Neuronal stem cell (in vitro differentiated cells): ENCODE results near the gene POLE4.

Experiments
- DNase-seq: peaks from one replicate; pipeline ENCODE4 v3.0.0-alpha.2; 2013; ENCODE audit warnings: low spot score
- H2AFZ ChIP-seq: one replicate; pipeline ENCODE4 v1.6.1; 2013; ENCODE audit warnings: mild to moderate bottlenecking, low read length, inconsistent platforms
- H2AK5ac ChIP-seq: 2 replicates; pipeline ENCODE4 v1.6.1; 2013; ENCODE audit warnings: low read depth, mild to moderate bottlenecking, inconsistent platforms, low read length, moderate library complexity, mixed read lengths
- H2BK120ac ChIP-seq: 2 replicates; pipeline ENCODE4 v1.6.1; 2013; ENCODE audit warnings: low read depth, mild to moderate bottlenecking, inconsistent platforms, low read length, moderate library complexity, mixed read lengths
- H2BK12ac ChIP-seq: one replicate; pipeline ENCODE4 v1.6.1; 2013; ENCODE audit warnings: low read length, inconsistent platforms
- H2BK15ac ChIP-seq: 2 replicates; pipeline ENCODE4 v1.6.1; 2013; ENCODE audit warnings: mild to moderate bottlenecking, low read length, inconsistent platforms, mixed read lengths
- H2BK5ac ChIP-seq: one replicate; pipeline ENCODE4 v1.6.1; 2013; ENCODE audit warnings: inconsistent platforms, mild to moderate bottlenecking, low read length, moderate library complexity
- H3K14ac ChIP-seq: one replicate; pipeline ENCODE4 v1.6.1; 2013; ENCODE audit warnings: low read length, inconsistent platforms
- H3K18ac ChIP-seq: 2 replicates; pipeline ENCODE4 v1.6.1; 2013; ENCODE audit warnings: low read length, inconsistent platforms
- H3K23ac ChIP-seq: 2 replicates; pipeline ENCODE4 v1.6.1; 2013; ENCODE audit warnings: low read depth, mild to moderate bottlenecking, mixed read lengths, low read length, inconsistent platforms; ENCODE audit not compliant: poor library complexity
- H3K27ac ChIP-seq: replicated peaks from 3 replicates; pipeline ENCODE4 v1.5.1; 2013; ENCODE audit warnings: low read length, inconsistent platforms
- H3K27me3 ChIP-seq, 3 experiments: 2 replicates each; pipeline ENCODE4 v1.6.1; 2013; ENCODE audit warnings: low read length in 3 of 3, mild to moderate bottlenecking in 2 of 3, inconsistent platforms in 1 of 3, low read depth in 1 of 3, mixed read lengths in 1 of 3, moderate library complexity in 1 of 3; ENCODE audit not compliant: control insufficient read depth in 3 of 3, insufficient read depth in 3 of 3
- H3K36me3 ChIP-seq, 2 donors: replicated peaks in 1 of 2; 2 replicates each; pipeline ENCODE4 v1.6.1; 2013; ENCODE audit warnings: low read length in 2 of 2; ENCODE audit not compliant: control insufficient read depth in 2 of 2, insufficient read depth in 2 of 2
- H3K4ac ChIP-seq: 2 replicates; pipeline ENCODE4 v1.6.1; 2013; ENCODE audit warnings: inconsistent platforms, mild to moderate bottlenecking, low read length, moderate library complexity
- H3K4me1 ChIP-seq, 2 donors: 1 replicate in 1 of 2; 2 replicates in 1 of 2; pipeline ENCODE4 v1.6.1; 2013; ENCODE audit warnings: low read length in 2 of 2, low read depth in 1 of 2; ENCODE audit not compliant: control insufficient read depth in 2 of 2, insufficient read depth in 1 of 2
- H3K4me2 ChIP-seq: one replicate; pipeline ENCODE4 v1.6.1; 2013; ENCODE audit warnings: mild to moderate bottlenecking, low read length, inconsistent platforms; ENCODE audit not compliant: insufficient read depth, poor library complexity, severe bottlenecking
- H3K4me3 ChIP-seq, 2 donors: 2 replicates each; pipeline ENCODE4 v1.5.1; 2013; ENCODE audit warnings: low read length in 2 of 2, mild to moderate bottlenecking in 2 of 2, inconsistent platforms in 1 of 2, moderate library complexity in 1 of 2
- H3K79me1 ChIP-seq: one replicate; pipeline ENCODE4 v1.6.1; 2013; ENCODE audit warnings: low read depth, mild to moderate bottlenecking, inconsistent platforms, low read length, moderate library complexity
- H3K9ac ChIP-seq: one replicate; pipeline ENCODE4 v1.6.1; 2013; ENCODE audit warnings: mild to moderate bottlenecking, low read depth, low read length, inconsistent platforms; ENCODE audit not compliant: poor library complexity
- H3K9me3 ChIP-seq, 2 donors: replicated peaks in 1 of 2; 2 replicates each; pipeline versions ENCODE3 to v1.6.1; 2013; ENCODE audit warnings: low read length in 2 of 2, mild to moderate bottlenecking in 2 of 2, inconsistent platforms in 1 of 2, low read depth in 1 of 2, mixed read lengths in 1 of 2, moderate library complexity in 1 of 2; ENCODE audit not compliant: control insufficient read depth in 2 of 2, insufficient read depth in 1 of 2
- H4K8ac ChIP-seq: one replicate; pipeline ENCODE4 v1.6.1; 2013; ENCODE audit warnings: low read depth, mild to moderate bottlenecking, inconsistent platforms, low read length, moderate library complexity
- H4K91ac ChIP-seq: one replicate; pipeline ENCODE4 v1.6.1; 2013; ENCODE audit warnings: low read length, low read depth, mild to moderate bottlenecking, inconsistent platforms; ENCODE audit not compliant: poor library complexity
- WGBS, 2 donors: extraction: QIAGEN DNeasy Blood & Tissue Kit; methylation state at CpG; one replicate each; pipeline ENCODE4 v1.1.7; 2013; ENCODE audit warnings: missing lambda C conversion rate in 2 of 2, mixed read lengths in 1 of 2; ENCODE audit not compliant: insufficient read length in 2 of 2, insufficient replicate concordance in 1 of 2; ENCODE audit errors: extremely low coverage in 2 of 2; 5-methylcytosine and 5-hydroxymethylcytosine counted together

Gene POLE4

GRCh38 chr2:75018162-75018561 is 59.7 kb downstream of the POLE4 start:
- no peak overlapping the region for H2AFZ ChIP-seq
- WGBS, 2 donors, result no CpG with 5 or more reads among the region's 2 CpGs
- no peak overlapping the region for H3K9ac ChIP-seq
- H3K23ac ChIP-seq, result no peak overlapping the region
- no peak overlapping the region for H2BK120ac ChIP-seq
- no peak overlapping the region for H2AK5ac ChIP-seq
- no peak overlapping the region for H2BK15ac ChIP-seq
- no peak overlapping the region for H3K18ac ChIP-seq
- no peak overlapping the region for H2BK5ac ChIP-seq
- no peak overlapping the region for H4K91ac ChIP-seq
- H3K27ac ChIP-seq, result no peak overlapping the region
- DNase-seq, result no peak
- no peaks in the 10 kb centered on the region for H3K79me1 ChIP-seq
- H3K4me1 ChIP-seq, result no peaks in the 10 kb centered on the region
- H3K4me2 ChIP-seq, result no peak overlapping the region
- H3K4me3 ChIP-seq, result no peak overlapping the region
- no peaks in the 10 kb centered on the region for H3K27me3 ChIP-seq
- H3K14ac ChIP-seq, result no peak overlapping the region
- no peaks in the 10 kb centered on the region for H3K9me3 ChIP-seq
- H3K36me3 ChIP-seq, result no peaks in the 10 kb centered on the region
- H4K8ac ChIP-seq, result no peak overlapping the region
- no peak overlapping the region for H3K4ac ChIP-seq
- H2BK12ac ChIP-seq, result no peak overlapping the region
